ENCODE data around the gene KRT16. TPM values are rescaled to one million over a fixed set of nuclear protein-coding genes. Genes with fewer than 3 reads are reported as not detected.
"Not testable (repeated sequence)": the region's sequence is repeated elsewhere in the genome, so short reads cannot be mapped to it uniquely, and the experiment has no call there.

Gene KRT16
- polyA plus RNA-seq, 1 experiment: not detected

DNA sequence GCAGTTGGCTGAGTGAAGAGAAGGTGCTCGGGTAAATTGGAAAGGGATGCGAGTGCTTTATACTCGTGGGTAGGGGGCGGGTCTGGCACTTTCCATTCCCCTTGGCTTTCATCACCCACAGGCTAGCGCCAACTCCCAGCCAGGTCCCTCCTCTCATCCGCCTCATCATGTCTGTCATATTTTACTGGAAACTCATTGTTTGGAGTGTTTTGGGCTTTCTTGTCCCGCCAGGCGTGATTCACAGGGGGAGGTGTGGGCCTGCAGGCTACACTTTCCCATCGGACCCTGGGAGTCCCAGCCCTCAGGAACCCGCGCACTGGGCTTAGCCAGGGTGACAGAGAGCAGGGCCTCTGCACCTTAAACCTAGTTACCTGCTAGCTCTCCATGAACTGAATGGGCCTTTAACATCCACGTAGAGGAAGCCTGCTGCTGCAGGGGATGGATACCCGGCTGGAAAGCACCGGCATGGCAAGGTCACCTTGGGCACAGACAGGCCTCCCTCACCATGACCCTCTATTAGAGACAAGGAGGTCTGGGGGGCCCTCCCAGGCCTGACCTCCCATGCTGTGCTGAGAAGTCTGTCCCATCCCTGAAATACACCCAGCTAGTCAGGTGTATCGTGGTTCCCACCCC, 25.6 kb downstream of the KRT16 start, which contains the start of gene KRT14:
KRT14 (minus strand) TSS at position 33 of the 633 bp plus-strand sequence. CDS start 61 bp downstream, outside the sequence.
- TF ChIP-seq, protein P1, sequence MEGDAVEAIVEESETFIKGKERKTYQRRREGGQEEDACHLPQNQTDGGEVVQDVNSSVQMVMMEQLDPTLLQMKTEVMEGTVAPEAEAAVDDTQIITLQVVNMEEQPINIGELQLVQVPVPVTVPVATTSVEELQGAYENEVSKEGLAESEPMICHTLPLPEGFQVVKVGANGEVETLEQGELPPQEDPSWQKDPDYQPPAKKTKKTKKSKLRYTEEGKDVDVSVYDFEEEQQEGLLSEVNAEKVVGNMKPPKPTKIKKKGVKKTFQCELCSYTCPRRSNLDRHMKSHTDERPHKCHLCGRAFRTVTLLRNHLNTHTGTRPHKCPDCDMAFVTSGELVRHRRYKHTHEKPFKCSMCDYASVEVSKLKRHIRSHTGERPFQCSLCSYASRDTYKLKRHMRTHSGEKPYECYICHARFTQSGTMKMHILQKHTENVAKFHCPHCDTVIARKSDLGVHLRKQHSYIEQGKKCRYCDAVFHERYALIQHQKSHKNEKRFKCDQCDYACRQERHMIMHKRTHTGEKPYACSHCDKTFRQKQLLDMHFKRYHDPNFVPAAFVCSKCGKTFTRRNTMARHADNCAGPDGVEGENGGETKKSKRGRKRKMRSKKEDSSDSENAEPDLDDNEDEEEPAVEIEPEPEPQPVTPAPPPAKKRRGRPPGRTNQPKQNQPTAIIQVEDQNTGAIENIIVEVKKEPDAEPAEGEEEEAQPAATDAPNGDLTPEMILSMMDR (IDR thresholded peaks at IDR 0.05; ENCODE audit: low read depth, low read length): no peak
- POLR2A ChIA-PET: no interaction called here
- CTCF ChIA-PET: no interaction called here
- DNase-seq (ENCODE audit: low read depth, low spot score): no peak
- peaks cover 12% of the 10 kb centered on the region for H3K27me3 ChIP-seq (ENCODE audit: control insufficient read depth, insufficient read depth, low read length)
- no peaks in the 10 kb centered on the region for H3K9me3 ChIP-seq (ENCODE audit: control insufficient read depth, insufficient read depth, low read length)
- no peak within 1 kb of the TSS for H3K4me3 ChIP-seq (ENCODE audit: low read depth, low read length)
- no peak within 1 kb of the TSS for H3K27ac ChIP-seq (ENCODE audit: low read depth, low read length)

DNA sequence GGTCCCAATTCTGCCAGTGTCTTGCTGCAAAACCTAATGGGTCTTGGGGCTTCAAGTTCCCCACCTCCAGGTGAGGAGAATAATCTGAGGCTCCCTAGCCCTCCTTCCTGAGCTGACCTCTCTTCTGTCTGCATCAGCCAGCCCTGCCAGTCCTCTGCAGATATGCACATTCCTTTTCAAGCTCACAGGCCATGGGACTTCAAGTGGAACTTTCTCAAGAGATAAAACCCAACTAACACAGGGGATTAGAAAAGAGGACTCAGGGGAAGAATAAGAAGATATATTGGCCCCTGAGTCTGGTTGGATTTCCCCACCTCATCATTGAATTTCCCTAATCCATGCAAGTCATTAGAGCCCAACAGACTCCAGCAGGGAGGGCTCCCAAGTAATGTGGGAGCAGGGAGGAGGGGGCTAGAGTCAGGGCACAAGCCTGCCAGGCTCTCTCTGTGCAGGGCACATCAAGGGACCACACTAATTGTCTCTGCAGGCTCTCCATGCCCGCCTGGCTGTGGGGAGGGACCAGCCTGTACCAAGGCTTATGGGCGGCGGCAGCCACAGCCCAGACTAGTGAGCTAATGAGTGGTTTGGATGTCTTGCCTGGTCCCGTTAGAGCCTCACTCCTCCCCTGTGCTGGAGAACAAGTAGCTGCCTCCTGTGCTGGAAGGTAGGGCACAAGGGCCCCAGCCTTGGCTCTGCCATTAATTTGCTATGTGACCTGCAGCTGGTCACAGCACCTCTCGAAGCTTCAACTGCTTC, 27.1 kb downstream of the KRT16 start:
- ChIA-PET POLR2A (no interaction called here), CTCF (interaction anchor here (1.2 kb wide), 1 partner anchor 37 kb away, joined by 3 read pairs; no protein-coding TSS in a partner anchor)
- H3K27ac ChIP-seq (ENCODE audit: low read depth, low read length): no peak overlapping the region
- no peak for DNase-seq (ENCODE audit: low read depth, low spot score)
- peaks cover 16% of the 10 kb centered on the region for H3K27me3 ChIP-seq (ENCODE audit: control insufficient read depth, insufficient read depth, low read length)
- no peaks in the 10 kb centered on the region for H3K9me3 ChIP-seq (ENCODE audit: control insufficient read depth, insufficient read depth, low read length)
- TF ChIP-seq, protein P1 (IDR thresholded peaks at IDR 0.05; ENCODE audit: low read depth, low read length): no peak
- no peak overlapping the region for H3K4me3 ChIP-seq (ENCODE audit: low read depth, low read length)

- POLR2A ChIA-PET; H3K4me3 ChIP-seq (ENCODE audit: low read depth, low read length); H3K9me3 ChIP-seq (ENCODE audit: control insufficient read depth, insufficient read depth, low read length); H3K27ac ChIP-seq (ENCODE audit: low read depth, low read length); DNase-seq (ENCODE audit: low read depth, low spot score); CTCF ChIA-PET: not testable (repeated sequence)
- peaks cover 19% of the 10 kb centered on the region for H3K27me3 ChIP-seq (ENCODE audit: control insufficient read depth, insufficient read depth, low read length)
Measured at GRCh38 chr17:41584331-41584927, 28.1 kb downstream of the KRT16 start.

GRCh38 chr17:41583137-41584127, 29.1 kb downstream of the KRT16 start:
- TF ChIP-seq, protein P1 (IDR thresholded peaks at IDR 0.05; ENCODE audit: low read depth, low read length): no peak
- POLR2A ChIA-PET: no interaction called here
- H3K27ac ChIP-seq (ENCODE audit: low read depth, low read length): no peak overlapping the region

DNA sequence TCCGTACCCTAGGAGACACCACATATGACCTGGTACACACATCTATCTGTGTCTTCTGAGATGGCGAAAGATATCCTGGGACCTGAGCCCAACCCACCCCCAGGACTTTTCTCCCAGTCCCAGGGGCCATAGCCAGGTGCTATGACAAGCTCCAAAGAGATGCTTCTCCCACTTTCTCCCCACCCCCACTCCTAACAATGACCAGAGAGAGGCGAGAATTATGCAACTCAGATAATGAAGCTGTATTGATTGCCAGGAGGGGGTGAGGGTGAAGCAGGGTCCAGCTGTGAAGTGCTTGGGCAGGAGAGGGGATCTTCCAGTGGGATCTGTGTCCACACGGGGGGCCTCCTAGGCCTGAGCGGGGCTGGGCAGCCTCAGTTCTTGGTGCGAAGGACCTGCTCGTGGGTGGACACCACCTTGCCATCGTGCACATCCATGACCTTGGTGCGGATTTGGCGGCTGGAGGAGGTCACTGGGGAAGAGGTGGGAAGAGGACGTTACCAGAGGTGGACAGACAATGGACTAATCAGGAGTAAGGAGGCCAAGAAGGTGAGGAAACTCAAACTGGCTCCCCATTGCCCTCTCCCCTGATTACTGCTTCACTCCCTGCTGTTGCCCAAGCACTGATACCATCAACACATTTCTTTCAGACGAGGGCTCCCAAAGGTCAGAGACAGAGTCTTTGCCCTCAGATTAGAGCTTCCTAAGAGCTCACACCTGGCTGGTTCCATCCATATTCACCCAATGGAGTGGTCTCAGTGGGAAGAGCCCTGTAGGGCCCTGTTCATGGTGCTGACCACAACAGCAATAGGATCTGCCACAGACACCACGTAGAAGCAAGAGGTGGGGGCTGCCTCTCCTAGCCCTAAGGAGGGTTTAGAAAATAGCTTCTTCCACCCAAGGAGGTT, 30.3 kb downstream of the KRT16 start:
- H3K4me3 ChIP-seq (ENCODE audit: low read depth, low read length); H3K27ac ChIP-seq (ENCODE audit: low read depth, low read length); DNase-seq (ENCODE audit: low read depth, low spot score); POLR2A ChIA-PET; H3K9me3 ChIP-seq (ENCODE audit: control insufficient read depth, insufficient read depth, low read length): not testable (repeated sequence)
- CTCF ChIA-PET: interaction anchor here (0.6 to 2.2 kb wide), 4 partner anchors 12 to 95 kb away, joined by 3 to 6 read pairs (median 3); no protein-coding TSS in a partner anchor
- peaks cover 28% of the 10 kb centered on the region for H3K27me3 ChIP-seq (ENCODE audit: control insufficient read depth, insufficient read depth, low read length)

More at GRCh38 chr17:41583137-41584127, 29.1 kb downstream of the KRT16 start:
- CTCF ChIA-PET: interaction anchor here (1.4 to 2.2 kb wide), 2 partner anchors 11 to 35 kb away, joined by 3 to 6 read pairs; no protein-coding TSS in a partner anchor
- no peak overlapping the region for H3K4me3 ChIP-seq (ENCODE audit: low read depth, low read length)
- no peaks in the 10 kb centered on the region; the same call in 1 of the 2 replicates for H3K9me3 ChIP-seq (ENCODE audit: control insufficient read depth, insufficient read depth, low read length)
- peaks cover 24% of the 10 kb centered on the region for H3K27me3 ChIP-seq (ENCODE audit: control insufficient read depth, insufficient read depth, low read length)
- no peak for DNase-seq (ENCODE audit: low read depth, low spot score)
